Measurements from ENCODE around the gene FAIM2.
"Not testable (repeated sequence)": the region's sequence is repeated elsewhere in the genome, so short reads cannot be mapped to it uniquely, and the experiment has no call there.

FAIM2 gene

DNA sequence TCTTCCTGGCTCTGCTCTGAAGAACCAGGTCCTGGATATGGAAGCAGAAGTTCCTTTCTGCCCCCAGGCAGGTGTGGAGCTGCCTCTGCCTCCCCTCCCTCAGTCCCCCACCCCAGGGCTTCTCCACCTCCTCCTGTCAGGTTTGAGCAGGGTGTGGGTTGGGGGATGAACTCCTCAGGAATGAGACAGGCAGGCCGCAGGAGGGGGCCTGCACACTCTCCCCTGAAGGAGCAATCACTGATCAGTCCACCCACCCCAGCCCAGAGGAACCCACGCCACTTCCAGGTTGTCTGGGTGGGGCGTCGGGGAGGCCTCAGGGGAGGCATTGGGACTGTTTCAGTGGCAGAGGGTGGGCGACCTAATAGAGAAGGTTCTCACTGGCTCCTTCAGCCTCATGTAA lies 26.6 kb downstream of the FAIM2 start:
- no peak for DNase-seq

- DNase-seq: no peak
These were observed 27.6 kb downstream of the FAIM2 start for GRCh38 chr12:49876070-49876469.

GRCh38 chr12:49875115-49875720 lies 28.5 kb downstream of the FAIM2 start:
- no peak for DNase-seq

GRCh38 chr12:49874142-49874897 lies 29.4 kb downstream of the FAIM2 start:
- no peak for DNase-seq

- DNase-seq: no peak
These were observed 30.3 kb downstream of the FAIM2 start for GRCh38 chr12:49873361-49873934.

DNA sequence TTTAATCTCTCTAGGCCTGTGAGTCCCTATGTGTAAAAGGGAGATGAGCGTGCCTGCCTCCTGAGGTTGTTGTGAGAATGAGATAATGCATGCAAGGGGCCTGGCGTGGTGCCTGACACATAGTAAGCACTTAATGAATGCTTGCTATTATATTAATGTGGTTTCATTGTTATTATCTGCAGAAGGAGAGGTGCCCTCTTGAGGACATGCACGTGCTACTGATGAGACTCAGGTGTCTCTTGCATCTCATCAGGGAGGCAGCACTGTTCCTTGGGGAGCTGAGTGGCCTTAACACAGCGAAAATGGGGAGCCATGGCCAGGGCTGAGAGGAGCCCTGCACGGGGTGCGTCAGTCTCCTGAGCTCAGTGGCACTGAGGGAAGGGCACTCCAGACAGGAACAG lies 30.9 kb downstream of the FAIM2 start:
- DNase-seq: no peak

GRCh38 chr12:49872381-49872780 lies 31.3 kb downstream of the FAIM2 start:
- no peak for DNase-seq

DNA sequence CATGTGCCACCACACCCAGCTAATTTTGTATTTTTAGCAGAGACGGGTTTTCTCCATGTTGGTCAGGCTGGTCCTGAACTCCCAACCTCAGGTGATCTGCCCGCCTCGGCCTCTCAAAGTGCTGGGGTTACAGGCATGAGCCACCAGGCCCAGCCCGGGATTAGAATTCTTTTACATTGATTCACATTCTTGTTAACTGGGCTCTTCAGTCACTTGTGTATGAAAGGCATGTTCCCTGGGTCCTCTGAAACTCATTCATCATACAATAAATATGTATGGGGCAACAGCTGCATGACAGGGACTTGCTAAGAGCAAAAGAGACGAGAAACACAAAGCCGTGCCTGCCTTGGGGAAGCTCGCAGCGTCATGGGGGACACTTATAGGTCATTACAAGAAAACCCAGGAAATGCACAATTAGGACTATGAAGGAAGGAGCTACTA lies 31.9 kb downstream of the FAIM2 start:
- not testable (repeated sequence) for DNase-seq

GRCh38 chr12:49871263-49871561 lies 32.5 kb downstream of the FAIM2 start:
- DNase-seq: no peak

GRCh38 chr12:49870501-49871262 lies 33.0 kb downstream of the FAIM2 start:
- DNase-seq: no peak

- no peak for DNase-seq
These were observed 33.7 kb downstream of the FAIM2 start for GRCh38 chr12:49869816-49870500.

DNA sequence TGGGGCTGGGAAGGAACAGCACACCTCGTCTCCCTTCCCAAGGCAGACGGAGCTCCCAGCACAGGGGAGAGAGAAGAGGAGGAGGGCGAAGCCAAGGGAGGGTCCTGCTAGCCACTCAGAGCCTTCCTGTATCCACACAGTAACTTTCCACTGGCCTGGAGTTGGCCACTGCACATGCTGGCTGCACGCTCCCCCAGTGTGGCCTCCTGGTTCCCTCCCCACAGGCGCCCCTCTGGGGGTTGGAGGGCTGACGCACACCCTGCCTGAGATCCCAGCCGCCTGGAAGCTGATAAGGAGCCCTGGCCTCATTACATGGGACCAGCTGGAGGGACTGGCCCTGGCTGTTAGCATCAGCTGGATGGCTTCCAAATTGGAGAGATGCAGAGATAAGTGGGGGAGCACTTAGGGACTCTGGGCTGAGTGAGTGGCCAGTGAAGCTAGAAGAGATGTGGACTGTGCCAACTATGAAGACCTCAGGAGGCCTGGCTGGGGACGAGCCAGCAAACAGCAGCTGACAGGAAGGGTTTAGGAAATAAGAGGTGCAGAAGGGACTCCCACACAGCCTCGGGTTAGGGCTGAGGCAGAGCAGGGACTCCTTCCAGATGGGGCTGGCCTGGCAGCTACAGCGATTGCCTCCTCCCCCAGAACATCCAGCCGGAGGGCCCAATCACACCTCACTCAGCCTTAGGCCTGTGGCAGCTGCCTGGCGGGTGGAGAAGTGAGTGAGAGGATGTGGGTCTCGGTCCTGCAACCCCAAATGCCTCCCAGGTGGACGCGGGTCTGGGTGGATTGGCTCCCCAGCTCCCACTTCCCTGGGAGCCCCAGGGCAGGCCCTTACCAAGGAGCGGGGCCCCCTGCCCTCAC lies 34.5 kb downstream of the FAIM2 start:
- DNase-seq: no peak

GRCh38 chr12:49868449-49868848 lies 35.3 kb downstream of the FAIM2 start:
- DNase-seq: no peak

GRCh38 chr12:49867570-49868341 lies 35.9 kb downstream of the FAIM2 start:
- no peak for DNase-seq

- peak; percentile 63 for DNase-seq
These were observed 36.7 kb downstream of the FAIM2 start for GRCh38 chr12:49866859-49867569.

- DNase-seq: no peak
These were observed 37.9 kb downstream of the FAIM2 start for GRCh38 chr12:49865782-49866135.

- DNase-seq: no peak
These were observed 38.5 kb downstream of the FAIM2 start for GRCh38 chr12:49865109-49865781.

- DNase-seq: no peak
These were observed 39.0 kb downstream of the FAIM2 start for GRCh38 chr12:49864798-49865090.

GRCh38 chr12:49863946-49864797 lies 39.5 kb downstream of the FAIM2 start:
- no peak for DNase-seq
